A673 (cell line): Measurements from ENCODE around the gene LAMTOR3.

Source experiments
- CTCF ChIP-seq: fragments of 300-800, 200-600 bp; sonication (generic); conservative IDR thresholded peaks from 2 replicates; pipeline ENCODE4 v1.5.1; 2017; ENCODE audit warnings: low read depth, mild to moderate bottlenecking, antibody characterized with exemption, low read length, moderate library complexity, mixed read lengths
- EZH2 ChIP-seq: fragments of 200-600 bp; sonication (generic); IDR thresholded peaks from 2 replicates; pipeline ENCODE4 v1.6.1; 2017; ENCODE audit warnings: borderline replicate concordance, low read depth, mild to moderate bottlenecking, mixed read lengths, antibody characterized with exemption, low read length; ENCODE audit not compliant: poor library complexity, severe bottlenecking

- TF ChIP-seq CTCF (peak; percentile 61), EZH2 (no peak)
These were observed 9.1 kb downstream of the LAMTOR3 start for GRCh38 chr4:99885063-99885664.
